WTC11 (cell line): ENCODE measurements around the gene ETF1.

Experiments
- ATF1 ChIP-seq: sonication (generic); formaldehyde crosslinking; IDR thresholded peaks from 2 replicates; pipeline ENCODE4 v1.8.1; 2023; ENCODE audit warnings: mild to moderate bottlenecking, moderate library complexity, missing genetic modification reagents
- CREB1 ChIP-seq: sonication (generic); formaldehyde crosslinking; IDR thresholded peaks from 2 replicates; pipeline ENCODE4 v1.8.0; 2023; ENCODE audit warnings: mild to moderate bottlenecking, missing genetic modification reagents
- ELF4 ChIP-seq: sonication (generic); formaldehyde crosslinking; IDR thresholded peaks from 2 replicates; pipeline ENCODE4 v1.8.1; 2022; ENCODE audit warnings: low read depth, mild to moderate bottlenecking, moderate library complexity, missing genetic modification reagents
- GTF2I ChIP-seq: fragments of 250-450 bp; sonication (Bioruptor Pico); conservative IDR thresholded peaks from 2 replicates; pipeline ENCODE4 v1.4.0; 2021; ENCODE audit warnings: mild to moderate bottlenecking
- KAT7 ChIP-seq: sonication (generic); formaldehyde crosslinking; IDR thresholded peaks from 2 replicates; pipeline ENCODE4 v1.8.1; 2023; ENCODE audit warnings: missing genetic modification reagents, mild to moderate bottlenecking, borderline replicate concordance
- NR2C2 ChIP-seq: sonication (generic); formaldehyde crosslinking; IDR thresholded peaks from 2 replicates; pipeline ENCODE4 v1.8.0; 2022; ENCODE audit warnings: mild to moderate bottlenecking, missing genetic modification reagents
- NR3C1 ChIP-seq: sonication (generic); formaldehyde crosslinking; conservative IDR thresholded peaks from 2 replicates; pipeline ENCODE4 v1.8.1; 2023; ENCODE audit warnings: low read depth, mild to moderate bottlenecking, missing genetic modification reagents
- PREB ChIP-seq: sonication (generic); formaldehyde crosslinking; IDR thresholded peaks from 2 replicates; pipeline ENCODE4 v1.8.1; 2022; ENCODE audit warnings: mild to moderate bottlenecking, missing genetic modification reagents, moderate library complexity, borderline replicate concordance
- USF2 ChIP-seq: sonication (generic); formaldehyde crosslinking; IDR thresholded peaks from 2 replicates; pipeline ENCODE4 v1.8.1; 2023; ENCODE audit warnings: mild to moderate bottlenecking, missing genetic modification reagents, moderate library complexity
- ZNF416 ChIP-seq: fragments of 250-450 bp; sonication (Bioruptor Pico); IDR thresholded peaks from 2 replicates; pipeline ENCODE4 v1.9.0; 2021; ENCODE audit warnings: mild to moderate bottlenecking, inconsistent platforms
- TF ChIP-seq, protein P1 (sequence below): fragments of 200-600 bp; IDR thresholded peaks from 2 replicates; pipeline ENCODE4 v1.8.0; 2022; ENCODE audit warnings: antibody characterized with exemption
- TF ChIP-seq, protein P2 (sequence below): sonication (generic); formaldehyde crosslinking; IDR thresholded peaks from 2 replicates; pipeline ENCODE4 v1.8.1; 2022; ENCODE audit warnings: low read depth, mild to moderate bottlenecking, moderate library complexity, missing genetic modification reagents, borderline replicate concordance
- TF ChIP-seq, protein P3 (sequence below): sonication (generic); formaldehyde crosslinking; IDR thresholded peaks from 2 replicates; pipeline ENCODE4 v1.8.1; 2022; ENCODE audit warnings: mild to moderate bottlenecking, moderate library complexity, missing genetic modification reagents

DNA sequence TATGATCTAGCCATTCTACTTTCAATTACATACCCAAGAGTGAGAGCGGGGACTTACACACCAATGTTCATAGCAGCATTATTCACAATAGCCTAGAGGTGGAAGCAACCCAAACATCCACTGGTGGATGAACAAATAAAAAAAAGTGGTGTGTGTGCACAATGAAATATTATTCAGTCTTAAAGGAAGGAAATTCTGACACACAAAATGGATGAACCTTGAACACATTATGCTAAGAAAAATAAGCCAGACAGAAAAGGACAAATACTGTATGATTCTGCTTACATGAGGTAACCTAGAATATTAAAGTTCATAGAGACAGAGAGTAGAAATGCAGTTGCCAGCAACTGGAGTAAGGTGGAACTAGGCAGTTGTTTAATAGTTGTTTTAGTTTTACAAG lies 22.1 kb downstream of the ETF1 start:
- TF ChIP-seq NR3C1 (CRISPR knock-in tag): no peak
- TF ChIP-seq, protein P1, sequence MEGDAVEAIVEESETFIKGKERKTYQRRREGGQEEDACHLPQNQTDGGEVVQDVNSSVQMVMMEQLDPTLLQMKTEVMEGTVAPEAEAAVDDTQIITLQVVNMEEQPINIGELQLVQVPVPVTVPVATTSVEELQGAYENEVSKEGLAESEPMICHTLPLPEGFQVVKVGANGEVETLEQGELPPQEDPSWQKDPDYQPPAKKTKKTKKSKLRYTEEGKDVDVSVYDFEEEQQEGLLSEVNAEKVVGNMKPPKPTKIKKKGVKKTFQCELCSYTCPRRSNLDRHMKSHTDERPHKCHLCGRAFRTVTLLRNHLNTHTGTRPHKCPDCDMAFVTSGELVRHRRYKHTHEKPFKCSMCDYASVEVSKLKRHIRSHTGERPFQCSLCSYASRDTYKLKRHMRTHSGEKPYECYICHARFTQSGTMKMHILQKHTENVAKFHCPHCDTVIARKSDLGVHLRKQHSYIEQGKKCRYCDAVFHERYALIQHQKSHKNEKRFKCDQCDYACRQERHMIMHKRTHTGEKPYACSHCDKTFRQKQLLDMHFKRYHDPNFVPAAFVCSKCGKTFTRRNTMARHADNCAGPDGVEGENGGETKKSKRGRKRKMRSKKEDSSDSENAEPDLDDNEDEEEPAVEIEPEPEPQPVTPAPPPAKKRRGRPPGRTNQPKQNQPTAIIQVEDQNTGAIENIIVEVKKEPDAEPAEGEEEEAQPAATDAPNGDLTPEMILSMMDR: no peak
- no peak for TF ChIP-seq CREB1
- no peak for TF ChIP-seq NR2C2 (CRISPR knock-in tag)
- TF ChIP-seq GTF2I (CRISPR knock-in tag): no peak
- no peak for TF ChIP-seq ATF1 (CRISPR knock-in tag)
- TF ChIP-seq PREB: no peak
- TF ChIP-seq, protein P2, sequence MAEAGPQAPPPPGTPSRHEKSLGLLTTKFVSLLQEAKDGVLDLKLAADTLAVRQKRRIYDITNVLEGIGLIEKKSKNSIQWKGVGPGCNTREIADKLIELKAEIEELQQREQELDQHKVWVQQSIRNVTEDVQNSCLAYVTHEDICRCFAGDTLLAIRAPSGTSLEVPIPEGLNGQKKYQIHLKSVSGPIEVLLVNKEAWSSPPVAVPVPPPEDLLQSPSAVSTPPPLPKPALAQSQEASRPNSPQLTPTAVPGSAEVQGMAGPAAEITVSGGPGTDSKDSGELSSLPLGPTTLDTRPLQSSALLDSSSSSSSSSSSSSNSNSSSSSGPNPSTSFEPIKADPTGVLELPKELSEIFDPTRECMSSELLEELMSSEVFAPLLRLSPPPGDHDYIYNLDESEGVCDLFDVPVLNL: no peak
- TF ChIP-seq ELF4 (CRISPR knock-in tag): no peak
- TF ChIP-seq ZNF416: no peak
- no peak for TF ChIP-seq KAT7
- TF ChIP-seq USF2: no peak
- TF ChIP-seq, protein P3, sequence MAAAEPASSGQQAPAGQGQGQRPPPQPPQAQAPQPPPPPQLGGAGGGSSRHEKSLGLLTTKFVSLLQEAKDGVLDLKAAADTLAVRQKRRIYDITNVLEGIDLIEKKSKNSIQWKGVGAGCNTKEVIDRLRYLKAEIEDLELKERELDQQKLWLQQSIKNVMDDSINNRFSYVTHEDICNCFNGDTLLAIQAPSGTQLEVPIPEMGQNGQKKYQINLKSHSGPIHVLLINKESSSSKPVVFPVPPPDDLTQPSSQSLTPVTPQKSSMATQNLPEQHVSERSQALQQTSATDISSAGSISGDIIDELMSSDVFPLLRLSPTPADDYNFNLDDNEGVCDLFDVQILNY (CRISPR knock-in tag): no peak
